ENCODE results near the gene EIF2S2.

GRCh38 chr20:34088305-34089174 is 23.5 kb downstream of the EIF2S2 start:
- TF ChIP-seq CTCF (IDR thresholded peaks at IDR 0.05; ENCODE audit: low read depth, low read length, missing input control) (no peak), JUND (IDR thresholded peaks at IDR 0.05) (no peak), ATF3 (IDR thresholded peaks at IDR 0.05) (no peak), REST (IDR thresholded peaks at IDR 0.05) (no peak), MAX (IDR thresholded peaks at IDR 0.05) (no peak), GABPA (IDR thresholded peaks at IDR 0.05 in 1 of 2, conservative IDR thresholded peaks at IDR 0.05 in 1 of 2) (no peak), TAF1 (conservative IDR thresholded peaks at IDR 0.05) (no peak), FOXA2 (IDR thresholded peaks at IDR 0.05) (no peak), EGR1 (IDR thresholded peaks at IDR 0.05; ENCODE audit: low read depth in 2 of 2) (no peak)
- TF ChIP-seq, protein P1, sequence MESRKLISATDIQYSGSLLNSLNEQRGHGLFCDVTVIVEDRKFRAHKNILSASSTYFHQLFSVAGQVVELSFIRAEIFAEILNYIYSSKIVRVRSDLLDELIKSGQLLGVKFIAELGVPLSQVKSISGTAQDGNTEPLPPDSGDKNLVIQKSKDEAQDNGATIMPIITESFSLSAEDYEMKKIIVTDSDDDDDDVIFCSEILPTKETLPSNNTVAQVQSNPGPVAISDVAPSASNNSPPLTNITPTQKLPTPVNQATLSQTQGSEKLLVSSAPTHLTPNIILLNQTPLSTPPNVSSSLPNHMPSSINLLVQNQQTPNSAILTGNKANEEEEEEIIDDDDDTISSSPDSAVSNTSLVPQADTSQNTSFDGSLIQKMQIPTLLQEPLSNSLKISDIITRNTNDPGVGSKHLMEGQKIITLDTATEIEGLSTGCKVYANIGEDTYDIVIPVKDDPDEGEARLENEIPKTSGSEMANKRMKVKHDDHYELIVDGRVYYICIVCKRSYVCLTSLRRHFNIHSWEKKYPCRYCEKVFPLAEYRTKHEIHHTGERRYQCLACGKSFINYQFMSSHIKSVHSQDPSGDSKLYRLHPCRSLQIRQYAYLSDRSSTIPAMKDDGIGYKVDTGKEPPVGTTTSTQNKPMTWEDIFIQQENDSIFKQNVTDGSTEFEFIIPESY (IDR thresholded peaks at IDR 0.05), result no peak

All from liver (tissue), 3 donors.